Ureter (tissue), 1 donor: ENCODE measurements around the gene ZFYVE16. TPM values are rescaled to one million over a fixed set of nuclear protein-coding genes. Genes with fewer than 3 reads are reported as not detected.
A peak's percentile ranks its signal among the peaks of the same experiment; 100 is the strongest.
"Not testable (repeated sequence)": the region's sequence is repeated elsewhere in the genome, so short reads cannot be mapped to it uniquely, and the experiment has no call there.

Source experiments
- DNase-seq: peaks from one replicate; pipeline ENCODE4 v3.0.0-alpha.2; 2020; ENCODE audit warnings: low spot score
- total RNA-seq: library from RNA; stranded (reverse); gene quantifications from one replicate; pipeline ENCODE4 v1.2.4, GENCODE V29; 2023
- donor health status: DM: yes; HTN: yes; CAD: no.

The ZFYVE16 gene
- total RNA-seq, 1 donor from 2014 or later, result 62.3 TPM

DNA sequence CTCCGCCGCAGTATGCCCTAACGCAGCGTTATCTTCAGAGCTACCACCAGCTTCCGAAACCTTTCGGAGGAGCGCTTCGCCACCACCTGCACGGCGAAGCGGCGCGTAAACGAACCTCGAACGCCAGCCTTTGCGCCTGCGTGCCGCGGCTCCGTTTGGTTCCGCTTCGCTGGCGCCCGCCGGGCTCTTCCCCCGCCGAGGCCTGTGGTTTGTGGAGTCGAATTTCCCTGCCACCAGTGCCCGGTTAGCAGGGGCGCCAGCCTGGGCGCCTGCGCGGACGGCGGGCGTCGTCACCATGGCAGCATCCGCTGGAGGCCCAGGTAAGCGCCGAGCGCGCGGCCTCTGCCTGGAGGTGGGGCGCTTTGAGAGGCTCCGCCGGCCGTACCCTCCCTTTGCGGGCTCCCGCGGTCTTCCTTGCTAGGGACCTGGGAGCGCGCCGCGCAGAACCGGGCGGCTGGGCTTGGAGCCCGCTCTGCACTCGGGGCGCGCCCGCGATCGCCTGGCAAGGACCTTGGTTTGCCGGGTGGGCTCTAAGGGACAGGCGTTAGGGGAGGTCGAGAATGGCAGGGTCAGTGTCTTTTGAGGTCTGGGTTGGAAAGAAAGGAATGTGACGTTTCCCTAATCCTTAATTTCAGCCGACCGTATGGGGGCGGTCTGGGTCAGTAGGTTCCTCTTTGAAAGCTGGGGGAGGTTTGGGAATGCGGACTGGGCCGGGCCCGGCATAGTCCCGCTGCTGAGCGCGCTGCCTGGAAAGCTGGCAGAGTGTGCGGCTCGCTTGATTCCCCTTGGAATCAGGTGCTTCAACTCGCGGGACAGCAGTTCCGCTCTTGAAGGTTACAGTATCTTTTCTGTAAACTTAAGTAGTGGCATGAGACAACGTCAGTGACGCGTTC is 80.2 kb downstream of the ZFYVE16 start, which contains the start of gene FAM151B:
Gene FAM151B, plus strand, starts transcription at position 272 of the 893 bp plus-strand sequence. Its CDS starts 24 bp downstream, at position 296.
- DNase-seq, result peak; percentile 91

DNA sequence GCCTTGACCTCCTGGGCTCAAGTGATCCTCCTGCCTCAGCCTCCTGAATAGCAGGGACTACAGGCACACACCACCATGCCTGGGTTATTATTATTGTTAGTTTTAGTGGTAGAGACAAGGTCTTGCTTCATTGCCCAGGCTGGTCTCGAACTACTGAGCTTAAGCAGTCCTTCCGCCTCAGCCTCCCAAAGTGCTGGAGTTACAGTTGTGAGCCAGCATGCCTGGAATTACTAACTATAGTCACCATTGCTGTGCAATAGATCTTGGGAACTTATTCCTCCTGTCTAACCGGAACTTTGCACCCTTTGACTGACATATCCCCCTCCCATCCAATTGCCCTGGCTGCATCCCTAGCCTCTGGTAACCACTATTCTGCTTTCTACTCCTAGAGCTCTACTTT is 83.4 kb downstream of the ZFYVE16 start:
- DNase-seq, result no peak

DNA sequence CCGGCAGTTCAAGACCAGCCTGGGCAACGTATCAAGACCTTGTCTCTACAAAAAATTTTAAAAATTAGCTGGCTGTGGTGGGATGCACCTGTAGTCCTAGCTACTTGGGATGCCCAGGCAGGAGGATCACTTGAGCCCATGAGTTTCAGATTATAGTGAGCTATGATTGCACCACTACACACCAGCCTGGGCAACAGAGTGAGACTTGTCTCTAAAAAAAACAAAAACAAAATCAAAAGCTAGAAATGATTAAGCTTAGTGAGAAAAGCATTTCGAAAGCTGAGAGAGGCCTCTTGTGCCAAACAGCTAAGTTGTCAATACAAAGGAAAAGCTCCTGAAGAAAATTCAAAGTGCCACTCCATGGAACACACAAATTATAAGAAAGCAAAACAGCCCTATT is 84.9 kb downstream of the ZFYVE16 start:
- no peak for DNase-seq

DNA sequence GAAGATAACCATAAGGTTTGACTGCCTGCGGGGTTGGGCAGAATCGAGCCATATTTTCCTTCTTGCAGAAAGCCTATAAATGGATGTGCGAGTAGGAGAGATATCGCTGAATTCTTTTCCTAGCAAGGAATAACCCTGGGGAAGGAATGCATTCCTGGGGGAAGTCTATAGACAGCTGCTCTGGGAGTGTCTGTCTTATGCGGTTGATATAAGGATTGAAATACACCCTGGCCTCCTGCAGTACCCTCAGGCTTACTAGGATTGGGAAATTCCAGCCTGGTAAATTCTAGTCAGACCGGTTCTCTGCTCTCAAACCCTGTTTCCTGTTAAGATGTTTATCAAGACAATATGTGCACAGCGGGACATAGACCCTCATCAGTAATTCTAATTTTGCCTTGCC is 85.6 kb downstream of the ZFYVE16 start:
- not testable (repeated sequence) for DNase-seq

DNA sequence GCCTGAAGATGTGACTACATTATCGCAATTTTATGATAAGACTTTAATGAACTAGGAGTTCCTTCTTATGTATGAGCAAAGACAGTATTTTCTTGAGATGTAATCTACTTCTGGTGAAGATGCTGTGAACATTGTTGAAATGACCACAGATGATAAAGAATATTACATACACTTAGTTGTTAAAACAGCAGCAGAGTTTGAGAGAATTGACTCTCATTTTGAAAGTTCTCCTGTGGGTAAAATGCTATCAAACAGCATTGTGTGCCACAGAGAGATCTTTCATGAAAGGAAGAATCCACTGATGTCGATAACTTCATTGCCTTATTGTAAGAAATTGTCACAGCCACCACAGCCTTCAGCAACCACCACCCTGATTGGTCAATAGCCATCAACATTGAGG is 88.0 kb downstream of the ZFYVE16 start:
- DNase-seq, result no peak

DNA sequence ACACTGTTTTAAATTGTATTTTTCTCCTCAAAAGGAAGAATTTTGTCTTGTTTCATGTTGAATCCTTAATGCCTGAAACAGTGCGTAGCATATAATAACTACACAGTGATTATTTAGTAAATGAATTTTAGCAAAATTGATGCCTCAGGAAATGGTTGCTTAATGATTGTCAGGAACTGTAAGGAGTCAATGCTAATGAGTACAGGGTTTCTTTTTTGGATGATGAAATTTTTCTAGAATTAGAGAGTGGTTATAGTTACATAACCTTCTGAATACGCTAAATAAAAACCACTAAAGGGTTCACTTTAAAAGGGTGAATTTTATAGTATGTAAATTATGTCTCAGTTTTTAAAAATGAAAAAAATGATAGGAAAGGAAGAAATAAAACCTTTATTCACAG is 94.9 kb downstream of the ZFYVE16 start:
- DNase-seq, result no peak

DNA sequence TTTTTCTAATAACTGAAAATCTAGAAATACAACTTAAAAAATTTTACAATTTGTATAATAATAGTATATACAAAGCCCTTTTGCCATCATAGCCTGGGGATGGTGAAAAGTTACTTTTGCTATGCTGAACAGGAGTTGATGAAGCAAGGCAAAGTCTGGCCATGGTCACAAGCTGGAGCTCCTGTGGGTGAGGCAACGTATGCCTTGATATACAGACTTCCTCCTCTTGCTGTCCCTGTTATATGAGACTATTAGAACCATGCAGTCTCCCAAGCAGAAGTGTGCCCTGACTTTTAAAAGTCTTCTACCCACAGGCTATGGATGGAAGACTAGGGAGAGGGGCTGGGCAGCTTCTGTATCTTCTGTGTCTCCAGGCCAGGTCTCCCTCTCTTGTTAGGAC is 95.8 kb downstream of the ZFYVE16 start:
- no peak for DNase-seq

DNA sequence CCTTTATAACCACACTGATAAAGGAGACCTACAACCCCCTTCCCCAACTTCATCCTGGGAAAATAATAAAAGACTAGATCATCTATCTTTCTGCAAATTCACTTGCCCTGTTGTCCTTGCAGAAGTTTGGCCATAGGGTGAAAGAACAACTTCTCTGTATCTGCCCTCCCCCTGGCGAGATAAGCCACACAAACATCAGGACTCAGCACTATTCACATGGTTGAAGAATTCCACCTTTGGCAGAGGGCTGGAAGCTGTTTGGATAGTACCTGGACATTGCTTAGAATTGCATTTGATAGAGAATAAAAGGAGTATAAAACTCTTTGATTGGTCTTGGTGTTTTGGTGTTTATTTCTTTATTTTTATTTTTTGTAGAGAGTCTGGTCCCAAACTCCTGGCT is 97.0 kb downstream of the ZFYVE16 start:
- no peak for DNase-seq

DNA sequence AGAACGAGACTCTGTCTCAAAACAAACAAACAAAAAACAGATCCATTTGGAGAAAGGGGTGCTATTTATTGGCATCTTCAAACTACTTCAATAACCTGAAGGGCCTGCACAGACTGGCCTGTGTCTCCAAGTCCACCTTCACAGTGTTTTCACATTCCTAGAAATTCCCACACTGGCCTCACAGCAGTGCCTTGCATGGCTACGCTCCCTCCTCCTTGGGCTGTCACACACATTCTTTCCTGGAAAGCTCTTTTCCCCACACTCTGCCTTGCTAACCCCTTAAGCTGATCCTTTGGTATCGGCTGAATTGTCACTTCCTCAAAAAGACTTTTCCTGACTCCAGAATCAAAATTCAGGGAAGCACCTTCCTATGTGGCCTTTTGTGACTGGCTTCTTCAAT is 99.8 kb downstream of the ZFYVE16 start:
- DNase-seq, result no peak

DNA sequence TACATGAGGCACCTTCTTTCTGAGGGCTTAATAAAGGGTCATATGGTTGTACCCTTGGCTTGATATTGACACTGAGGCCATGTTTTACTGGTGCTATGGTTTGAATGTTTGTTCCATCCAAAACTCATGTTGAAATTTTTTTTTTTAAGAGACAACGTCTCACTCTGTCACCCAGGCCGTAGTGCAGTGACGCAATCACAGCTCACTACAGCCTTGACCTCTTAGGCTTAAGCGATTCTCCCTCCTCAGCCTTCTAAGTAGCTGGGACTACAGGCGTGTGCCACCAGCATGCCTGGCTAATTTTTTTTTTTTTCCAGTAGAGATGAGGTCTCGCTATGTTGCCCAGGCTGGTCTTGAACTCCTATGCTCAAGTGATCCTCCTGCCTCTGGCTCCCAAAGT is 101.0 kb downstream of the ZFYVE16 start:
- DNase-seq, result no peak

DNA sequence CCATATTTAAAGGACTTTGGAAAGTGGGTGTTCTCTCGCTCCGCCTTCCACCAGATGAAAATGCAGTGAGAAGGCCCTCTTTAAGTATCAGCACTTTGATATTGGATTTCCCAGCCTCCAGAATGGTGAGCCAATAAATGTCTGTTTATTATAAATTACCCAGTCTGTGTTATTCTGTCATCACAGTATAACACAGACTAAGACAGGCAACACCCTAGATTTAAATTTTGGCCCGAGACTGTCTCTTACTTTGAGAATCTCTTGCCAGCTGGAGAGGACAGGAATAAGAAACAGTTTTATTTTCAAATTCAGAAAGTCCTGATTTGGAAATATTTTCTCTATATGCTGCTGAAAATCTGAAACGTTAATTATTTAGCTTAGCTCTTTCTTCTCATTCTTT is 101.5 kb downstream of the ZFYVE16 start:
- no peak for DNase-seq

DNA sequence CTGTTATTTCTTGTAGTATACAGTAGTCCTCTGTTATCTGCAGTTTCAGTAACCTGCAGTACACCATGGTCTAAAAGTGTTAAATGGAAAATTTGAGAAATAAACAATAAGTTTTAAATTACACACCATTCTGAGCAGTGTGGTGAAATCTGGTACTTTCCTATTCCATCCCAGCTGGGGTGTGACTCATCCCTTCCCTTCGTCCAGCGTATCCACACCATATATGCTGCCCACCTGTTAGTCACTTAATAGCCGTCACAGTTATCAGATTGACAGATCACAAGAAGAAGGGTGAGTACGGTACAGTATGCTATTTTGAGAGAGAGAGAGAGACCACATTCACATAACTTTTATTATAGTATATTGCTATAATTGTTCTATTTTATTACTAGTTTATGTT is 109.0 kb downstream of the ZFYVE16 start:
- DNase-seq, result no peak

Other genes starting within 250 kb of the ZFYVE16 start
- gene SERINC5, start 152.0 kb upstream of the ZFYVE16 start, total RNA-seq, result 89.9 TPM
- gene SPZ1, start 88.1 kb upstream of the ZFYVE16 start, total RNA-seq, result not detected
- gene FAM151B, start 80.0 kb downstream of the ZFYVE16 start, total RNA-seq, result 2.9 TPM
- not detected for gene ANKRD34B, start 162.2 kb downstream of the ZFYVE16 start, total RNA-seq
- 26.0 TPM for gene MSH3, start 246.6 kb downstream of the ZFYVE16 start, total RNA-seq
- 21.6 TPM for gene DHFR, start 246.9 kb downstream of the ZFYVE16 start, total RNA-seq